Heart right ventricle (tissue), 16 donors: ENCODE results near the gene L2HGDH. TPM values are rescaled to one million over a fixed set of nuclear protein-coding genes. Genes with fewer than 3 reads are reported as not detected.

Source experiments
- ATAC-seq, 8 donors: fragments of 200-7000 bp; cut with Tn5 transposase; one replicate each; pipeline ENCODE4 v1.9.1; 2020; ENCODE audit warnings: mild to moderate bottlenecking in 8 of 8, moderate library complexity in 8 of 8, moderate number of reproducible peaks in 1 of 8
- DNase-seq, 2 donors: peaks; one replicate each; pipeline ENCODE4 v3.0.0-alpha.2; 2020
- H3K27ac ChIP-seq, 10 donors: fragments of 200-600 bp; sonication (generic) in 2 of 10; one replicate each; pipeline versions ENCODE4 v1.5.0 to v1.8.0; 2020 to 2022; ENCODE audit warnings: mild to moderate bottlenecking in 3 of 10
- H3K27me3 ChIP-seq, 7 donors: fragments of 200-600 bp; one replicate each; pipeline ENCODE4 v1.8.0; 2021 to 2022; ENCODE audit warnings: mild to moderate bottlenecking in 2 of 7
- H3K36me3 ChIP-seq, 9 donors: fragments of 200-600 bp; sonication (generic) in 1 of 9; one replicate each; pipeline versions ENCODE4 v1.5.0 to v1.8.0; 2020 to 2022; ENCODE audit warnings: mild to moderate bottlenecking in 2 of 9
- H3K4me1 ChIP-seq, 9 donors: fragments of 200-600 bp; sonication (generic) in 1 of 9; one replicate each; pipeline versions ENCODE4 v1.5.0 to v1.8.0; 2020 to 2022; ENCODE audit warnings: mild to moderate bottlenecking in 4 of 9
- H3K4me3 ChIP-seq, 10 donors: fragments of 200-600 bp; sonication (generic) in 2 of 10; one replicate each; pipeline versions ENCODE4 v1.5.0 to v1.8.0; 2020 to 2022; ENCODE audit warnings: mild to moderate bottlenecking in 7 of 10, moderate library complexity in 2 of 10
- H3K9me3 ChIP-seq, 11 donors: fragments of 200-600 bp in 10 of 11; sonication (generic) in 2 of 11; one replicate each; pipeline versions ENCODE4 v1.5.0 to v1.8.0; 2013 to 2022; ENCODE audit warnings: mild to moderate bottlenecking in 2 of 11, control low read depth in 1 of 11, moderate library complexity in 1 of 11
- WGBS, 2 donors: extraction: QIAGEN DNeasy Blood & Tissue Kit; methylation state at CpG; one replicate each; pipeline ENCODE4 v1.1.7; 2013; ENCODE audit warnings: inconsistent platforms in 1 of 2; 5-methylcytosine and 5-hydroxymethylcytosine counted together
- intact Hi-C, 10 donors: fragments of 100-400 bp; cut with DNase I; formaldehyde crosslinking; loops; one replicate each; pipeline versions ENCODE4 v1.11.1 to v1.14.2; 2022
- polyA plus RNA-seq, 2 donors: library from polyadenylated mRNA; stranded (reverse); fragments of 200-250 nt; gene quantifications; one replicate each; pipeline ENCODE4 v1.2.3, GENCODE V29; 2013
- total RNA-seq, 10 donors: library from RNA; stranded (reverse); fragmentation: NEBNext Ultra II Directional in 3 of 10; extraction: Animal tissue kit (Norgen Biotek cat#: 25700) in 3 of 10; gene quantifications; one replicate each; pipeline versions ENCODE4 v1.2.1 to v1.2.4, GENCODE V29; 2021 to 2023
- TF ChIP-seq, protein P1 (sequence below), 9 donors: fragments of 200-600 bp; sonication (generic) in 2 of 9; IDR thresholded peaks; one replicate each; pipeline versions ENCODE4 v1.5.0 to v1.8.0; 2021 to 2022; ENCODE audit warnings: antibody characterized with exemption in 9 of 9, mild to moderate bottlenecking in 5 of 9, moderate library complexity in 1 of 9
- donor health status: Arrhythmogenic right ventricular cardiomyopathy.
- donor health status: ischemic (EF 13 %, LVEDD 7.1; RV severe dilation, severe dysfunction).
- donor health status: healthy with polysubstance abuse.
- donor health status: DM: no; HTN: yes; CAD: no.
- donor health status: DM: no; HTN: no; CAD: no.
- donor health status: ischemic (EF 25% LVEDD 6.9; RV normal size, moderate dysfunction).
- donor health status: ischemic (EF 25% LVEDD 5.7; RV mildly dilated, moderate dysfunction).
- donor health status: healthy.
- donor health status: DM: yes; HTN: yes; CAD: no.
- donor health status: Ischemic cardiomyopathy.
- donor health status: ischemic (EF 35%, LVEDD 5.7; RV mildly dilated, moderate dysfunction).
- donor health status: nonischemic (EF 11% LVEDD 7.7; RV severe dilation, severe dysfunction).
- donor health status: DM: yes; HTN: yes; CAD: no.
- donor health status: PGD.
- donor health status: ischemic (EF 29% LVEDD 5.4; RV normal size, mild dysfunction).
- donor health status: nonischemic (EF 23%, LVEDD 6.1; RV moderate dilation, normal function).

L2HGDH gene
- total and polyA plus RNA-seq, 12 donors, result 1.9 to 15.5 (median 11.6) TPM

- TF ChIP-seq, protein P1, sequence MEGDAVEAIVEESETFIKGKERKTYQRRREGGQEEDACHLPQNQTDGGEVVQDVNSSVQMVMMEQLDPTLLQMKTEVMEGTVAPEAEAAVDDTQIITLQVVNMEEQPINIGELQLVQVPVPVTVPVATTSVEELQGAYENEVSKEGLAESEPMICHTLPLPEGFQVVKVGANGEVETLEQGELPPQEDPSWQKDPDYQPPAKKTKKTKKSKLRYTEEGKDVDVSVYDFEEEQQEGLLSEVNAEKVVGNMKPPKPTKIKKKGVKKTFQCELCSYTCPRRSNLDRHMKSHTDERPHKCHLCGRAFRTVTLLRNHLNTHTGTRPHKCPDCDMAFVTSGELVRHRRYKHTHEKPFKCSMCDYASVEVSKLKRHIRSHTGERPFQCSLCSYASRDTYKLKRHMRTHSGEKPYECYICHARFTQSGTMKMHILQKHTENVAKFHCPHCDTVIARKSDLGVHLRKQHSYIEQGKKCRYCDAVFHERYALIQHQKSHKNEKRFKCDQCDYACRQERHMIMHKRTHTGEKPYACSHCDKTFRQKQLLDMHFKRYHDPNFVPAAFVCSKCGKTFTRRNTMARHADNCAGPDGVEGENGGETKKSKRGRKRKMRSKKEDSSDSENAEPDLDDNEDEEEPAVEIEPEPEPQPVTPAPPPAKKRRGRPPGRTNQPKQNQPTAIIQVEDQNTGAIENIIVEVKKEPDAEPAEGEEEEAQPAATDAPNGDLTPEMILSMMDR (IDR thresholded peaks at IDR 0.05), result no peak
- Histone ChIP-seq H3K9me3 (no peaks in the 10 kb centered on the region), H3K27ac (no peak overlapping the region), H3K4me1 (no peaks in the 10 kb centered on the region), H3K4me3 (no peak overlapping the region), H3K36me3 (peaks cover 0 to 17% (median 0%) of the 10 kb centered on the region in 9 donors), H3K27me3 (no peaks in the 10 kb centered on the region)
- intact Hi-C loops, result no loop called here
- ATAC-seq (no peak), DNase-seq (no peak)
These were observed 47.0 kb downstream of the L2HGDH start for GRCh38 chr14:50265029-50265428.

GRCh38 chr14:50263321-50263720 lies 48.7 kb downstream of the L2HGDH start:
- no peak overlapping the region for H3K27ac ChIP-seq
- ATAC-seq, result no peak
- H3K27me3 ChIP-seq, result no peaks in the 10 kb centered on the region
- H3K4me1 ChIP-seq, result no peaks in the 10 kb centered on the region
- 38 to 54% methylated on average over 4 of the region's 4 CpGs for WGBS, 2 donors
- intact Hi-C loops, result no loop called here
- no peak overlapping the region for H3K4me3 ChIP-seq
- H3K36me3 ChIP-seq, result peaks cover 0 to 12% (median 0%) of the 10 kb centered on the region in 9 donors
- no peak for DNase-seq
- no peaks in the 10 kb centered on the region for H3K9me3 ChIP-seq
- TF ChIP-seq, protein P1 (IDR thresholded peaks at IDR 0.05), result no peak

GRCh38 chr14:50262865-50263264 lies 49.2 kb downstream of the L2HGDH start:
- no peaks in the 10 kb centered on the region for H3K4me1 ChIP-seq
- TF ChIP-seq, protein P1 (IDR thresholded peaks at IDR 0.05), result no peak
- H3K36me3 ChIP-seq, result peaks cover 0 to 11% (median 0%) of the 10 kb centered on the region in 9 donors
- intact Hi-C loops, result no loop called here
- 45 to 50% methylated on average over 2 of the region's 2 CpGs for WGBS, 2 donors
- H3K27ac ChIP-seq, result no peak overlapping the region
- DNase-seq, result no peak
- no peaks in the 10 kb centered on the region for H3K9me3 ChIP-seq
- no peak for ATAC-seq
- H3K4me3 ChIP-seq, result no peak overlapping the region
- no peaks in the 10 kb centered on the region for H3K27me3 ChIP-seq

DNA sequence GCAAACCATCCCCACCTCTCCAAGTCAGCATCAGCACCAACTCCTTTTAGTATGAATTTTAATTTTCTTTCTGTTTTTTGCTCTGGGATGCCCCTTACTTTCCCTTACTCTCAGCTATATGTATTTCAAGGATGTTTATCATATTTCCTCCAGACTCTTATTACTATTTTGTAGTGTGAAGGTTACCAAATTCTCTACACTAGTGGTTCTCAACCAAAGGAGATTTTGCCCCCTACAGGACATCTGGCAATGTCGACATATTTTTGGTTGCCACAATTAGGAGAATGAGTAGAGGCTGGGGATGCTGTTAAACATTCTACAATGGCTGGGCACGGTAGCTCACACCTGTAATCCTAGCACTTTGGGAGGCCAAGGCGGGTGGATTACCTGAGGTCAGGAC lies 51.5 kb downstream of the L2HGDH start:
- H3K27ac ChIP-seq, result no peak overlapping the region
- H3K27me3 ChIP-seq, result no peaks in the 10 kb centered on the region
- intact Hi-C loops, result no loop called here
- no peaks in the 10 kb centered on the region for H3K4me1 ChIP-seq
- DNase-seq (no peak), ATAC-seq (peak in 3 of 8 donors; percentile 37 to 59 (median 58))
- H3K9me3 ChIP-seq, result no peaks in the 10 kb centered on the region
- no peak overlapping the region for H3K4me3 ChIP-seq
- 43 to 53% methylated on average over 3 of the region's 3 CpGs for WGBS, 2 donors
- TF ChIP-seq, protein P1 (IDR thresholded peaks at IDR 0.05), result peak; percentile 17 to 61 (median 46)
- H3K36me3 ChIP-seq, result peaks cover 0 to 8% (median 0%) of the 10 kb centered on the region in 9 donors
